Measurements from ENCODE around the gene TRIM63. TPM values are rescaled to one million over a fixed set of nuclear protein-coding genes. Genes with fewer than 3 reads are reported as not detected.

TRIM63 gene
- total RNA-seq, 2 experiments from 2014 or later: not detected

DNA sequence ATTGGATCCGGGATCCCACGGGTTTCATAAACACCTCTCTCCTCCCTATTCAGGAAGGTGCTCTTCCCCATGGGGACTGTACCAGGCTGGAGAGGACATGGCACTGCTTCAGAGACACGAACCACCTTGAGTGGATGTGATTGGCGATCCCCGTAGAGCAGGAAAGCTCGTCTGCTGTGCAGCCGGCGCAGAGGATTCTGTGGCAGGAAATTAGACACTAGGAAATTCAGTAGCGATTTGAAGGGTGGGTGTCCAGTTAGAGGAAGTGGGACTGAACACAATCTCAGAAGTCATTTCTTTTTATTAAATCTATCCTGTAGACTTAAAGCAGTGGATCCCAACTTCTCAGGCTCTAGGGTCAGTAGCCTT is 45.0 kb upstream of the TRIM63 start:
- no peak for TF ChIP-seq EZH2phosphoT487 (IDR thresholded peaks at IDR 0.05; ENCODE audit: borderline replicate concordance, low read depth, low read length)
- TF ChIP-seq, protein P1, sequence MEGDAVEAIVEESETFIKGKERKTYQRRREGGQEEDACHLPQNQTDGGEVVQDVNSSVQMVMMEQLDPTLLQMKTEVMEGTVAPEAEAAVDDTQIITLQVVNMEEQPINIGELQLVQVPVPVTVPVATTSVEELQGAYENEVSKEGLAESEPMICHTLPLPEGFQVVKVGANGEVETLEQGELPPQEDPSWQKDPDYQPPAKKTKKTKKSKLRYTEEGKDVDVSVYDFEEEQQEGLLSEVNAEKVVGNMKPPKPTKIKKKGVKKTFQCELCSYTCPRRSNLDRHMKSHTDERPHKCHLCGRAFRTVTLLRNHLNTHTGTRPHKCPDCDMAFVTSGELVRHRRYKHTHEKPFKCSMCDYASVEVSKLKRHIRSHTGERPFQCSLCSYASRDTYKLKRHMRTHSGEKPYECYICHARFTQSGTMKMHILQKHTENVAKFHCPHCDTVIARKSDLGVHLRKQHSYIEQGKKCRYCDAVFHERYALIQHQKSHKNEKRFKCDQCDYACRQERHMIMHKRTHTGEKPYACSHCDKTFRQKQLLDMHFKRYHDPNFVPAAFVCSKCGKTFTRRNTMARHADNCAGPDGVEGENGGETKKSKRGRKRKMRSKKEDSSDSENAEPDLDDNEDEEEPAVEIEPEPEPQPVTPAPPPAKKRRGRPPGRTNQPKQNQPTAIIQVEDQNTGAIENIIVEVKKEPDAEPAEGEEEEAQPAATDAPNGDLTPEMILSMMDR (conservative IDR thresholded peaks at IDR 0.05; ENCODE audit: low read length): no peak
- no TSS peak for BruUV-seq (replicated peaks)
- H3K4me1 ChIP-seq (ENCODE audit: insufficient read depth, low read length, poor library complexity, severe bottlenecking): peaks cover 36% of the 10 kb centered on the region
- peaks cover 15% of the 10 kb centered on the region; the same call in 1 of the 2 replicates for H3K79me2 ChIP-seq (ENCODE audit: insufficient read depth, low read depth, low read length)
- peaks cover 7% of the 10 kb centered on the region; the same call in 1 of the 2 replicates for H4K20me1 ChIP-seq (ENCODE audit: insufficient read depth, low read length)
- ChIA-PET CTCF (ENCODE audit: unreplicated experiment) (interaction anchor here (0.5 kb wide), 1 partner anchor 119 kb away, joined by 5 read pairs; no protein-coding TSS in a partner anchor), POLR2A (interaction anchor here (0.6 to 2.8 kb wide), 8 partner anchors 9 to 504 kb away, joined by 3 to 12 read pairs (median 4); no protein-coding TSS in a partner anchor)
- peak; percentile 63 for DNase-seq (ENCODE audit: low spot score)
- no peaks in the 10 kb centered on the region for H3K9me3 ChIP-seq (ENCODE audit: low read length)
- H2AFZ ChIP-seq (ENCODE audit: low read length): peak overlapping the region; percentile 81; the same call in 1 of the 2 replicates
- H3K4me2 ChIP-seq (ENCODE audit: low read length): peak overlapping the region; percentile 98
- intact Hi-C loops (cut with micrococcal nuclease; ENCODE audit: unreplicated experiment): loop anchor here (5.0 kb wide), 1 partner anchor 225 kb away; no protein-coding TSS in a partner anchor
- peaks cover 18% of the 10 kb centered on the region for H3K36me3 ChIP-seq (ENCODE audit: insufficient read depth, low read length)
- peak overlapping the region; percentile 87 for H3K4me3 ChIP-seq (ENCODE audit: low read depth, low read length, poor library complexity, severe bottlenecking)
- peak overlapping the region; percentile 68 for H3K27ac ChIP-seq (ENCODE audit: low read depth, low read length, poor library complexity, severe bottlenecking)
- H3K9me2 ChIP-seq (ENCODE audit: insufficient read depth, low read length): no peaks in the 10 kb centered on the region

DNA sequence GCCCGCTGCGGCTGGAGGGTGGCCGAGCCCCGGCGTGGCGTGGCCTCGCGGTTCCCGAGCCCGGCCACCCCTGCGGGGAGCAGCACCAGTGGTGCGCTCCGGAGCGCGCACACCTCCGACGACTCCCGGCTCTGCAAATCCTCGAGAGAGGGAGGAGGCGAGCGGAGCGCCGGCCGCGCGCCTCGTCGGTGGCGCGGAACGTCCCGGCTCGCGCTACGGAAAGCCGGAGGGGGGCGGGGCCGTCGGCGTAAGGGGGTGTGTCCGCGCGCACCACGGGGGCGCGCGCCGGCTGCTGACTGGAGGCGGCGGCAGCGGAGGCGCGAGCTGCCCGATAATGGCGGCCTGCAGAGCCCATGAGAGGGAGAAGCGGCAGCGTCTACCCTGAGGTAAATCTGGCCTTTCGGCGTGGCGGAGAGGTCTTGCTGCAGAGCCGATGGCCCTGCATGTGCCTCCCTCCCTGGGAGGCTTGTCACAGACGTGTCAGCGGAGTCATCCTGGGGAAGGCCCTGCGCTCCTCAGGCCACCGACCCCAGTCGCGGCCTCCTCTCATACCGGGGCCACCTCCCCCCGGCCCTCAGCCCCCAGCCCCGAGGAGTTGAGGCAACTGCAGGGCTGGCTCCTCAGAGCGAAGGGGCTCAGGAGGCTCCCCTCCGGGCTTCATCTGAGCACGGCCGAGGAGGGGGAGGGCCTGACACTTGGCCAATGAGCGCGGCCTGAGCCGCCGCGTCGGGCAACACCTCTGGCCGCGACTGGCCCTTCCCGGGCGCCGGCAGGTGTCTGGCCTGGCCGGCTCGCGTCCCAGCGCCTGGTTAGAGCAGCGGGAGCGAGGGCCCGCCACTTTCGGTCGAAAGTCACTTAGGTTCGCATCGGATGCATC is 44.3 kb upstream of the TRIM63 start, which contains the start of gene PDIK1L:
Gene PDIK1L (plus strand): TSS at position 295 of the 877 bp plus-strand sequence. CDS start 2,485 bp downstream, outside the sequence.
- peaks cover 7% of the 10 kb centered on the region; the same call in 1 of the 2 replicates for H4K20me1 ChIP-seq (ENCODE audit: insufficient read depth, low read length)
- peak; percentile 98 for DNase-seq (ENCODE audit: low spot score)
- POLR2A ChIA-PET: interaction anchor here (0.6 to 2.8 kb wide), 2 partner anchors 12 to 504 kb away, joined by 3 to 12 read pairs; no protein-coding TSS in a partner anchor
- H3K27ac ChIP-seq (ENCODE audit: low read depth, low read length, poor library complexity, severe bottlenecking): peak within 1 kb of the TSS; percentile 68
- H3K4me1 ChIP-seq (ENCODE audit: insufficient read depth, low read length, poor library complexity, severe bottlenecking): peaks cover 36% of the 10 kb centered on the region
- no TSS peak for BruUV-seq (replicated peaks)
- peaks cover 18% of the 10 kb centered on the region; the same call in 1 of the 2 replicates for H3K36me3 ChIP-seq (ENCODE audit: insufficient read depth, low read length)
- H3K4me2 ChIP-seq (ENCODE audit: low read length): peak within 1 kb of the TSS; percentile 98
- intact Hi-C loops (cut with micrococcal nuclease; ENCODE audit: unreplicated experiment): loop anchor here (1.0 to 5.0 kb wide), 3 partner anchors 58 to 226 kb away; partner anchors contain the start of genes CEP85 and ZNF593
- peak within 1 kb of the TSS; percentile 87 for H3K4me3 ChIP-seq (ENCODE audit: low read depth, low read length, poor library complexity, severe bottlenecking)
- CTCF ChIA-PET (ENCODE audit: unreplicated experiment): interaction anchor here (0.6 kb wide), 1 partner anchor 299 kb away, joined by 3 read pairs; no protein-coding TSS in a partner anchor
- H3K9me2 ChIP-seq (ENCODE audit: insufficient read depth, low read length): no peaks in the 10 kb centered on the region
- TF ChIP-seq, protein P1 (conservative IDR thresholded peaks at IDR 0.05; ENCODE audit: low read length): no peak
- TF ChIP-seq EZH2phosphoT487 (IDR thresholded peaks at IDR 0.05; ENCODE audit: borderline replicate concordance, low read depth, low read length): no peak
- H3K9me3 ChIP-seq (ENCODE audit: low read length): no peaks in the 10 kb centered on the region
- peak within 1 kb of the TSS; percentile 81 for H2AFZ ChIP-seq (ENCODE audit: low read length)
- H3K79me2 ChIP-seq (ENCODE audit: insufficient read depth, low read depth, low read length): peaks cover 15% of the 10 kb centered on the region; the same call in 1 of the 2 replicates

Measured in OCI-LY7 (cell line).